Prostate gland (tissue), 2 donors: ENCODE data around the gene TAF6L.
"Not testable (repeated sequence)": the region's sequence is repeated elsewhere in the genome, so short reads cannot be mapped to it uniquely, and the experiment has no call there.

ENCODE experiments used
- CTCF ChIP-seq, 4 experiments: fragments of 200-600 bp in 2 of 4; fragments of 450-650 bp in 2 of 4; sonication (generic) in 2 of 4; IDR thresholded peaks; 1 replicate in 3 of 4; 2 replicates in 1 of 4; pipeline ENCODE4 v1.5.1; 2016 to 2019; ENCODE audit warnings: antibody characterized with exemption in 4 of 4, mild to moderate bottlenecking in 2 of 4, moderate library complexity in 2 of 4
- POLR2AphosphoS5 ChIP-seq: sonication (generic); formaldehyde crosslinking; IDR thresholded peaks from one replicate; pipeline ENCODE4 v1.6.1; 2017; ENCODE audit warnings: antibody characterized with exemption

- TF ChIP-seq POLR2AphosphoS5; CTCF (IDR thresholded peaks at IDR 0.05): not testable (repeated sequence)
These were observed 56.9 kb downstream of the TAF6L start for GRCh38 chr11:62828130-62828529.
